ENCODE measurements around the gene CABCOCO1.

Gene CABCOCO1

DNA sequence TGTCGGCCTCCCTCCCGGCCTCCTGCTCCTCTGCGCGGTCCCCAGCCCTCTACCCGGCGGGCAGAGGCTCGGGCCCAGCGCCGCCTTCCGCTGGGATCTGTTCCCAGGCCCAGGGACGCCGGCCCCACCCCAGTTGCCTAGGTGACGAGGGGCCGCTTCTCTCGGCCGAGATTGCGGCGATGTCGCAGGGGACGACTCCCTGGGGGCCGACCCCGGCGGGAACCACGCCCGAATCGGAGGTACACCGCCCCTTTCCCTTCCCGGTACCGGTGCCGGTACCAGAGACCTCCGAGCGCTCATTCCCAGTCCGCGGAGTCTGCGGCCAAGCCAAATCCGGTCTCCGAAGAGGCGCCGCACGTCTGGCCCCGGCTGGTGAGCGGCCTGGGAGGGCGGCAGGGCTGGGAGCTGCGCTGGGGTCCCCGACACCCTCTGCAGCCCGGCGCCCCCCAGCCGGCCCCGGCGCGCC, at the start of gene CABCOCO1:
Gene CABCOCO1, plus strand, starts transcription at position 136 of the 466 bp plus-strand sequence. Its CDS starts 44 bp downstream, at position 180.
- no peak for DNase-seq (ENCODE audit: extremely low read depth, insufficient read length)
- no peak within 1 kb of the TSS for H3K4me3 ChIP-seq (replicated peaks; ENCODE audit: low read depth, low read length)
- no peaks in the 10 kb centered on the region for H3K27me3 ChIP-seq (replicated peaks; ENCODE audit: control insufficient read depth, insufficient read depth, low read length)
- TF ChIP-seq CTCF (IDR thresholded peaks at IDR 0.05; ENCODE audit: insufficient read depth, low read length, poor library complexity, severe bottlenecking): no peak
- H3K36me3 ChIP-seq (ENCODE audit: control insufficient read depth, insufficient read depth, low read length): no peaks in the 10 kb centered on the region

GRCh38 chr10:61613665-61614064, 49.1 kb upstream of the CABCOCO1 start:
- Histone ChIP-seq H3K27me3 (replicated peaks; ENCODE audit: control insufficient read depth, insufficient read depth, low read length) (no peaks in the 10 kb centered on the region), H3K36me3 (ENCODE audit: control insufficient read depth, insufficient read depth, low read length) (no peaks in the 10 kb centered on the region), H3K4me3 (replicated peaks; ENCODE audit: low read depth, low read length) (no peak overlapping the region)
- no peak for DNase-seq (ENCODE audit: extremely low read depth, insufficient read length)
- TF ChIP-seq CTCF (IDR thresholded peaks at IDR 0.05; ENCODE audit: insufficient read depth, low read length, poor library complexity, severe bottlenecking): no peak

DNA sequence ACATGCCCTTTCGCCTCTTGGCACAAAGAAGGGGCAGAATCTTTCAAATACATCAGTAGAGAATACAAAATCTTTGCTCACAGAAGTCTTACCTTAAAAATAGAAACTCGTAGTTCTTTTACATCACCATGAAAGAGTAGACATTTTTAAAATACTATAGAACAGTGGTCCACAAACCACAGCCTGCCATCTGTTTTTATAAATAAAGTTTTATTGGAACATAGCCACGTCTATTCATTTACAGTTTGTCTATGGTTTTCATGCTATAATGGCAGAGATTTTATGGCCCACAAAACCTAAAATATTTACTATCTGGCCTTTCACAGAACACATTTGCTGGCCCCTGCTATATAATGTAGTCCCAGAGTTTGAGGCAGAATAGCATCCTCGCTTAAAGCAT, 46.1 kb upstream of the CABCOCO1 start:
- Histone ChIP-seq H3K27me3 (replicated peaks; ENCODE audit: control insufficient read depth, insufficient read depth, low read length) (no peaks in the 10 kb centered on the region), H3K36me3 (ENCODE audit: control insufficient read depth, insufficient read depth, low read length) (no peaks in the 10 kb centered on the region), H3K4me3 (replicated peaks; ENCODE audit: low read depth, low read length) (no peak overlapping the region)
- no peak for TF ChIP-seq CTCF (IDR thresholded peaks at IDR 0.05; ENCODE audit: insufficient read depth, low read length, poor library complexity, severe bottlenecking)
- no peak for DNase-seq (ENCODE audit: extremely low read depth, insufficient read length)

DNA sequence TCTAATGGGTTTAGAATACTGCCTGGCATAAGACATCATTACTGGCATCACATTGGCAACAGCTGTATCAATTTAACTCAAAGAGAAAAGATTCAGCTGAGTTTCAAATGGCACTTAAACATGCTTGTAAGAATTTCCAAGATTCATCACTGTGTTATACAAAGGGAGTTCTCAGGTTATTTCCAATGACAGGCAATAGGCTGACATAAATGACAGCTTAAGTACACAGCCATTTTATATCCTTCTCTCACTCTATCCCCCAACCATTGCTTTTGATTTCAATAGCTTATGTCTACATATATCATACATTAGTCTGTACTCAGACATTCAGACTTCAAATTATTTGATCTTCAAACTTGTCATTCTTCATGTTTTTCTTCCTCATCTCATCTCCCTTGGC, 45.5 kb upstream of the CABCOCO1 start:
- no peak for TF ChIP-seq CTCF (IDR thresholded peaks at IDR 0.05; ENCODE audit: insufficient read depth, low read length, poor library complexity, severe bottlenecking)
- no peaks in the 10 kb centered on the region for H3K36me3 ChIP-seq (ENCODE audit: control insufficient read depth, insufficient read depth, low read length)
- DNase-seq (ENCODE audit: extremely low read depth, insufficient read length): no peak
- H3K27me3 ChIP-seq (replicated peaks; ENCODE audit: control insufficient read depth, insufficient read depth, low read length): no peaks in the 10 kb centered on the region
- no peak overlapping the region for H3K4me3 ChIP-seq (replicated peaks; ENCODE audit: low read depth, low read length)

DNA sequence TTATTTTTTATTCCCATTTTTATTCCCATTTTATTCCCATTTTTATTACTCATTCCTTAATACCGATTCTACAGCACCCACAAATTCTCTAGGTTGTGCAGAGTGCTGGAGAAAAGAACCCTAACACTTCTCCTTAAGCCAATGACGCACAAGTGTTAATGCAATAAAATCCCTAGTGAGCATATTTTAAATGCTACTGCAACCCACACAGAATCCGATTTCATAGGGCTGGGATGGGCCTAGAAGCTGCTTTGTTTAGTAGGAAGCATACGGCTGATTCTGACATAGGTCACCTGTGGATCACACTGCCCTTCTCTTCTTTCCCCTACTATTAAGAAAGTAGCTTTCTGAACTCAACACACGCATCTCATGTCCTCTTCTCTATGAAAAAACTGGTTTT, 45.1 kb upstream of the CABCOCO1 start:
- DNase-seq (ENCODE audit: extremely low read depth, insufficient read length): no peak

More for the DNA sequence above, 45.1 kb upstream of the CABCOCO1 start:
- TF ChIP-seq CTCF (IDR thresholded peaks at IDR 0.05; ENCODE audit: insufficient read depth, low read length, poor library complexity, severe bottlenecking): no peak
- Histone ChIP-seq H3K4me3 (replicated peaks; ENCODE audit: low read depth, low read length) (no peak overlapping the region), H3K36me3 (ENCODE audit: control insufficient read depth, insufficient read depth, low read length) (no peaks in the 10 kb centered on the region), H3K27me3 (replicated peaks; ENCODE audit: control insufficient read depth, insufficient read depth, low read length) (no peaks in the 10 kb centered on the region)

Measured in GM06990 (cell line).